ENCODE results near the gene ATP6V0B. TPM values are rescaled to one million over a fixed set of nuclear protein-coding genes. Genes with fewer than 3 reads are reported as not detected.

Gene ATP6V0B
- total and polyA plus RNA-seq, 9 of the 15 experiments (the other 6 are each of a cell fraction or from before 2014, with no cell fraction given): 137 to 328 (median 220) TPM

GRCh38 chr1:43931711-43932660, 42.8 kb upstream of the ATP6V0B start:
- H4K20me1 ChIP-seq (replicated peaks; ENCODE audit: control insufficient read depth, insufficient read depth, low read length): 0 out of 2 replicates have a peak, but pooled peaks cover 3% of the 10 kb centered on the region
- H3K9me1 ChIP-seq (ENCODE audit: control insufficient read depth, insufficient read depth, low read length): peaks cover 5% of the 10 kb centered on the region
- DNase-seq (ENCODE audit: extremely low read depth in 1 of 4, low spot score in 3 of 4) (no peak), ATAC-seq (no peak), FAIRE-seq (no peak)
- H3K4me2 ChIP-seq (ENCODE audit: insufficient read depth, low read length): no peak overlapping the region
- peaks cover 12 to 29% of the 10 kb centered on the region in 2 experiments; a peak in 4 of 5 replicates for H3K4me1 ChIP-seq (replicated peaks in 1 of 2; ENCODE audit: control insufficient read depth in 2 of 2, insufficient read depth in 2 of 2, low read length in 2 of 2)
- H3K27me3 ChIP-seq (ENCODE audit: control insufficient read depth in 2 of 2, insufficient read depth in 2 of 2, low read length in 2 of 2): no peaks in the 10 kb centered on the region
- no peak overlapping the region for H3K27ac ChIP-seq (ENCODE audit: extremely low read depth, low read depth, low read length)
- ChIA-PET POLR2A (interaction anchor here (0.9 to 1.4 kb wide), 4 partner anchors 8 to 121 kb away, joined by 4 to 9 read pairs (median 4); no protein-coding TSS in a partner anchor), CTCF (ENCODE audit: low intra/inter-chr PET ratio) (interaction anchor here (0.7 to 4.7 kb wide), 2 partner anchors 47 to 168 kb away, joined by 3 to 79 read pairs; partner anchors contain the start of gene B4GALT2)
- no peaks in the 10 kb centered on the region for H3K79me2 ChIP-seq (ENCODE audit: control insufficient read depth, insufficient read depth, low read length)
- in situ Hi-C loops (cut with MboI) (loop anchor here (5.0 to 10.0 kb wide), 2 partner anchors 160 to 697 kb away; no protein-coding TSS in a partner anchor), intact Hi-C loops (cut with micrococcal nuclease) (loop anchor here (5.0 kb wide), 2 partner anchors 85 to 115 kb away; no protein-coding TSS in a partner anchor)
- no peaks in the 10 kb centered on the region for H3K9me3 ChIP-seq (replicated peaks; ENCODE audit: control insufficient read depth, insufficient read depth, low read depth, low read length)
- H3K4me3 ChIP-seq: no peak overlapping the region
- WGBS (ENCODE audit: insufficient coverage, low coverage, missing lambda C conversion rate): 45% methylated on average over 12 of the region's 13 CpGs
- BruUV-seq (replicated peaks): no TSS peak
- H3K9ac ChIP-seq (ENCODE audit: insufficient read depth in 1 of 2, low read depth in 2 of 2, low read length in 2 of 2): peak overlapping the region in 1 of 2 experiments; percentile 49; a peak in 1 of 4 replicates
- no peak overlapping the region for H2AFZ ChIP-seq (ENCODE audit: low read depth, low read length)
- TF ChIP-seq, protein P1, sequence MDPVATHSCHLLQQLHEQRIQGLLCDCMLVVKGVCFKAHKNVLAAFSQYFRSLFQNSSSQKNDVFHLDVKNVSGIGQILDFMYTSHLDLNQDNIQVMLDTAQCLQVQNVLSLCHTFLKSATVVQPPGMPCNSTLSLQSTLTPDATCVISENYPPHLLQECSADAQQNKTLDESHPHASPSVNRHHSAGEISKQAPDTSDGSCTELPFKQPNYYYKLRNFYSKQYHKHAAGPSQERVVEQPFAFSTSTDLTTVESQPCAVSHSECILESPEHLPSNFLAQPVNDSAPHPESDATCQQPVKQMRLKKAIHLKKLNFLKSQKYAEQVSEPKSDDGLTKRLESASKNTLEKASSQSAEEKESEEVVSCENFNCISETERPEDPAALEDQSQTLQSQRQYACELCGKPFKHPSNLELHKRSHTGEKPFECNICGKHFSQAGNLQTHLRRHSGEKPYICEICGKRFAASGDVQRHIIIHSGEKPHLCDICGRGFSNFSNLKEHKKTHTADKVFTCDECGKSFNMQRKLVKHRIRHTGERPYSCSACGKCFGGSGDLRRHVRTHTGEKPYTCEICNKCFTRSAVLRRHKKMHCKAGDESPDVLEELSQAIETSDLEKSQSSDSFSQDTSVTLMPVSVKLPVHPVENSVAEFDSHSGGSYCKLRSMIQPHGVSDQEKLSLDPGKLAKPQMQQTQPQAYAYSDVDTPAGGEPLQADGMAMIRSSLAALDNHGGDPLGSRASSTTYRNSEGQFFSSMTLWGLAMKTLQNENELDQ (CRISPR knock-in tag; IDR thresholded peaks at IDR 0.05; ENCODE audit: borderline replicate concordance): no peak
- peak; percentile 42 for TF ChIP-seq POLR2G (IDR thresholded peaks at IDR 0.05; ENCODE audit: low read depth, low read length)
- H3K36me3 ChIP-seq (ENCODE audit: control insufficient read depth, insufficient read depth, low read length): no peaks in the 10 kb centered on the region; the same call in 1 of the 3 replicates

Measured in K562 (cell line).